Keratinocyte (primary cell): Measurements from ENCODE around the gene ZNF69. TPM values are rescaled to one million over a fixed set of nuclear protein-coding genes. Genes with fewer than 3 reads are reported as not detected.

ENCODE experiments used
- DNase-seq: peaks from one replicate; pipeline ENCODE4 v3.0.0-alpha.2; 2011; ENCODE audit warnings: low read depth, missing footprints, low spot score
- FAIRE-seq: peaks from 2 replicates; lab custom pipeline; 2011; peaks lifted over from hg19 to GRCh38; lab: Jason Lieb, UNC
- H2AFZ ChIP-seq: 2 replicates; pipeline ENCODE4 v1.6.0; 2012; ENCODE audit warnings: low read length, control low read depth, inconsistent platforms; ENCODE audit not compliant: control insufficient read depth
- H3K27ac ChIP-seq: 2 replicates; pipeline ENCODE4 v1.5.1; 2011; ENCODE audit warnings: low read length; ENCODE audit not compliant: control insufficient read depth, insufficient read depth
- H3K27me3 ChIP-seq: 3 replicates; pipeline ENCODE4 v1.6.0; 2011; ENCODE audit warnings: low read length; ENCODE audit not compliant: control insufficient read depth, insufficient read depth; ENCODE audit errors: extremely low read depth
- H3K36me3 ChIP-seq, 2 experiments: 2 replicates in 1 of 2; 3 replicates in 1 of 2; pipeline ENCODE4 v1.5.1; 2011; ENCODE audit warnings: low read length in 2 of 2, mild to moderate bottlenecking in 1 of 2; ENCODE audit not compliant: control insufficient read depth in 2 of 2, insufficient read depth in 2 of 2; ENCODE audit errors: extremely low read depth in 1 of 2
- H3K4me1 ChIP-seq: 3 replicates; pipeline ENCODE4 v1.5.1; 2011; ENCODE audit warnings: low read length; ENCODE audit not compliant: control insufficient read depth, insufficient read depth; ENCODE audit errors: extremely low read depth
- H3K4me2 ChIP-seq: 3 replicates; pipeline ENCODE4 v1.6.0; 2011; ENCODE audit warnings: low read depth, low read length; ENCODE audit not compliant: control insufficient read depth, insufficient read depth; ENCODE audit errors: extremely low read depth
- H3K4me3 ChIP-seq, 3 experiments: fragments of 200-600 bp in 1 of 3; sonication (generic) in 1 of 3; 2 replicates in 2 of 3; 3 replicates in 1 of 3; pipeline ENCODE4 v1.5.1; 2011 to 2016; ENCODE audit warnings: low read length in 3 of 3, mild to moderate bottlenecking in 3 of 3, control low read depth in 2 of 3, inconsistent platforms in 1 of 3, low read depth in 1 of 3, mixed read lengths in 1 of 3, mixed run types in 1 of 3, moderate library complexity in 1 of 3; ENCODE audit not compliant: control insufficient read depth in 2 of 3, insufficient read depth in 2 of 3; ENCODE audit errors: extremely low read depth in 1 of 3
- H3K79me2 ChIP-seq: 2 replicates; pipeline ENCODE4 v1.6.0; 2012; ENCODE audit warnings: low read length; ENCODE audit not compliant: control insufficient read depth, insufficient read depth
- H3K9ac ChIP-seq: 3 replicates; pipeline ENCODE4 v1.6.0; 2011; ENCODE audit warnings: low read length; ENCODE audit not compliant: control insufficient read depth, insufficient read depth; ENCODE audit errors: extremely low read depth
- H3K9me1 ChIP-seq: 3 replicates; pipeline ENCODE4 v1.6.0; 2011; ENCODE audit warnings: low read length; ENCODE audit not compliant: control insufficient read depth, insufficient read depth; ENCODE audit errors: extremely low read depth
- H3K9me3 ChIP-seq: 2 replicates; pipeline ENCODE4 v1.5.1; 2012; ENCODE audit warnings: low read depth, low read length; ENCODE audit not compliant: control insufficient read depth
- H4K20me1 ChIP-seq: 3 replicates; pipeline ENCODE4 v1.6.0; 2011; ENCODE audit warnings: low read length; ENCODE audit not compliant: control insufficient read depth, insufficient read depth; ENCODE audit errors: extremely low read depth
- EZH2 ChIP-seq: IDR thresholded peaks from one replicate; pipeline ENCODE4 v1.6.1; 2012; ENCODE audit warnings: inconsistent platforms, mild to moderate bottlenecking, low read length, moderate library complexity
- dilution Hi-C: fragments of 300-500 bp; cut with MboI; formaldehyde crosslinking; loops from one replicate; pipeline ENCODE4 v1.7.0; 2020; ENCODE audit warnings: low sequenced_read_pairs; ENCODE audit not compliant: extremely low pct_ligation_motif_present
- polyA plus RNA-seq, 5 experiments: library from polyadenylated mRNA; depleted of rRNA in 3 of 5; stranded (reverse) in 3 of 5; stranded (forward) in 1 of 5; unstranded in 1 of 5; fragments of >200 nt; gene quantifications; 1 replicate in 1 of 5; 2 replicates in 3 of 5; 3 replicates in 1 of 5; pipeline versions ENCODE4 v1.2.1 to v1.2.3, GENCODE V29; 2011 to 2012; ENCODE audit warnings: missing spikeins in 2 of 5, low read depth in 1 of 5, low replicate concordance in 1 of 5
- TF ChIP-seq, protein P1 (sequence below), 3 experiments: IDR thresholded peaks in 1 of 3; conservative IDR thresholded peaks in 1 of 3; optimal IDR thresholded peaks in 1 of 3; 2 replicates in 2 of 3; 3 replicates in 1 of 3; pipeline versions ENCODE3 to v1.5.1; 2011; ENCODE audit warnings: low read length in 3 of 3, mild to moderate bottlenecking in 3 of 3, moderate library complexity in 2 of 3, control low read depth in 1 of 3, inconsistent platforms in 1 of 3; ENCODE audit not compliant: insufficient read depth in 2 of 3; ENCODE audit errors: extremely low read depth in 1 of 3

ZNF69 gene
- polyA plus RNA-seq, 1 donor (not counting 4 experiments of a cell fraction or from before 2014, with no cell fraction given): 0.56 TPM

GRCh38 chr19:11927227-11927626, 39.6 kb downstream of the ZNF69 start:
- no peak overlapping the region for H2AFZ ChIP-seq
- H3K9ac ChIP-seq: no peak overlapping the region
- no peak overlapping the region for H3K4me2 ChIP-seq
- H3K4me1 ChIP-seq: peaks cover 14% of the 10 kb centered on the region
- peaks cover 54% of the 10 kb centered on the region for H3K79me2 ChIP-seq
- no peaks in the 10 kb centered on the region for H3K27me3 ChIP-seq
- DNase-seq (no peak), FAIRE-seq (no peak)
- H3K4me3 ChIP-seq: no peak overlapping the region
- no peaks in the 10 kb centered on the region for H3K9me3 ChIP-seq
- H3K9me1 ChIP-seq: no peaks in the 10 kb centered on the region
- H3K27ac ChIP-seq: no peak overlapping the region
- TF ChIP-seq, protein P1, sequence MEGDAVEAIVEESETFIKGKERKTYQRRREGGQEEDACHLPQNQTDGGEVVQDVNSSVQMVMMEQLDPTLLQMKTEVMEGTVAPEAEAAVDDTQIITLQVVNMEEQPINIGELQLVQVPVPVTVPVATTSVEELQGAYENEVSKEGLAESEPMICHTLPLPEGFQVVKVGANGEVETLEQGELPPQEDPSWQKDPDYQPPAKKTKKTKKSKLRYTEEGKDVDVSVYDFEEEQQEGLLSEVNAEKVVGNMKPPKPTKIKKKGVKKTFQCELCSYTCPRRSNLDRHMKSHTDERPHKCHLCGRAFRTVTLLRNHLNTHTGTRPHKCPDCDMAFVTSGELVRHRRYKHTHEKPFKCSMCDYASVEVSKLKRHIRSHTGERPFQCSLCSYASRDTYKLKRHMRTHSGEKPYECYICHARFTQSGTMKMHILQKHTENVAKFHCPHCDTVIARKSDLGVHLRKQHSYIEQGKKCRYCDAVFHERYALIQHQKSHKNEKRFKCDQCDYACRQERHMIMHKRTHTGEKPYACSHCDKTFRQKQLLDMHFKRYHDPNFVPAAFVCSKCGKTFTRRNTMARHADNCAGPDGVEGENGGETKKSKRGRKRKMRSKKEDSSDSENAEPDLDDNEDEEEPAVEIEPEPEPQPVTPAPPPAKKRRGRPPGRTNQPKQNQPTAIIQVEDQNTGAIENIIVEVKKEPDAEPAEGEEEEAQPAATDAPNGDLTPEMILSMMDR (optimal IDR thresholded peaks at IDR 0.05 in 1 of 3, IDR thresholded peaks at IDR 0.05 in 1 of 3, conservative IDR thresholded peaks at IDR 0.05 in 1 of 3; ENCODE audit: extremely low read depth in 1 of 3, insufficient read depth in 2 of 3, low read length in 3 of 3): no peak
- no peak for TF ChIP-seq EZH2
- H4K20me1 ChIP-seq: no peaks in the 10 kb centered on the region
- peaks cover 0 to 1% of the 10 kb centered on the region in 2 experiments for H3K36me3 ChIP-seq
- dilution Hi-C loops: no loop called here

DNA sequence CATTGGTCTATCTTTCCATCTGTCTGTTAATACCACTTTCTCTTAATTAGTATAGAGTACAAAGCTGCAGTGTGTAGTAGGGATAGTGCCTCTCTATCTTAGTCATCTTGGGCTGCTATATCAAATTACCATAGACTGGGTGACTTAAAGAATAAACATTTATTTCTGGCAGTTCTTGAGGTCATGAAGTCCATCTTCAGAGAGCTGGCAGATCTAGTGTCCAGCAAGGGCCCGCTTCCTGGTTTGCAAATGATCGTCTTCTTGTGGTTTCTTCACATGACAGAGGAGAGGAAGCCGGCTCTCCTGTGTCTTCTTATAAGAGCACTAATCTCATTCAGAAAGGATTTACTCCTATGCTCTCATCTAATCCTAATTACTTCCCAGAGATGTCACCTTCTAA, 43.5 kb downstream of the ZNF69 start:
- Histone ChIP-seq H3K9me3 (peaks cover 2% of the 10 kb centered on the region), H2AFZ (no peak overlapping the region), H3K79me2 (peaks cover 70% of the 10 kb centered on the region), H3K4me2 (no peak overlapping the region), H3K27me3 (no peaks in the 10 kb centered on the region), H4K20me1 (no peaks in the 10 kb centered on the region), H3K4me3 (no peak overlapping the region), H3K9me1 (no peaks in the 10 kb centered on the region), H3K4me1 (peaks cover 2% of the 10 kb centered on the region), H3K36me3 (peaks cover 0 to 1% of the 10 kb centered on the region in 2 experiments), H3K9ac (no peak overlapping the region), H3K27ac (no peak overlapping the region)
- dilution Hi-C loops: no loop called here
- DNase-seq (no peak), FAIRE-seq (no peak)
- TF ChIP-seq, protein P1 (optimal IDR thresholded peaks at IDR 0.05 in 1 of 3, IDR thresholded peaks at IDR 0.05 in 1 of 3, conservative IDR thresholded peaks at IDR 0.05 in 1 of 3; ENCODE audit: extremely low read depth in 1 of 3, insufficient read depth in 2 of 3, low read length in 3 of 3): no peak
